AG20443 (cell line): ENCODE data around the gene HSPB6.
A peak's percentile ranks its signal among the peaks of the same experiment; 100 is the strongest.
"Not testable (repeated sequence)": the region's sequence is repeated elsewhere in the genome, so short reads cannot be mapped to it uniquely, and the experiment has no call there.

Experiments used
- DNase-seq: peaks from one replicate; pipeline ENCODE4 v3.0.0; 2012; ENCODE audit warnings: low spot score, mixed read lengths

Gene HSPB6

DNA sequence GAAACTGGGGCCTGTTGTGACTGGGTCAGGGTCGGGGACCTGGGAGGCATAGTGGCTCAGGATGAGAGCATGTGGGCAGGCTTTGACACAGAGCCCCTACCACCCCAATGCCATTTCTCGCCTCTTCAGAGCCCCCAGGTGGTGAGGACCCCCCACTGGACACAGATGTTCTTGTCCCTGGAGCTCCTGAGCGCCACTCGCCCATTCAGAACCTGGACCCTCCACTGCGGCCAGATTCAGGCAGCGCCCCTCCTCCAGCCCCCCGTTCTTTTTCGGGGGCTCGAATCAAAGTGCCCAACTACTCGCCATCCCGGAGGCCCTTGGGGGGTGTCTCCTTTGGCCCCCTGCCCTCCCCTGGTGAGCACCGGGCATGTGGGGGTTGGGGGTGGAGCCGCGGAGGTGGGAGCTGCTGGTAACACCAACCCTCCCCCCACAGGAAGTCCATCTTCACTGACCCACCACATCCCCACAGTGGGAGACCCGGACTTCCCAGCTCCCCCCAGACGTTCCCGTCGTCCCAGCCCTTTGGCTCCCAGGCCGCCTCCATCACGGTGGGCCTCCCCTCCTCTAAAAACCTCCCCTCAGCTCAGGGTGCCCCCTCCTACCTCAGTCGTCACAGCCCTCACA is 24.9 kb downstream of the HSPB6 start:
- DNase-seq = no peak

DNA sequence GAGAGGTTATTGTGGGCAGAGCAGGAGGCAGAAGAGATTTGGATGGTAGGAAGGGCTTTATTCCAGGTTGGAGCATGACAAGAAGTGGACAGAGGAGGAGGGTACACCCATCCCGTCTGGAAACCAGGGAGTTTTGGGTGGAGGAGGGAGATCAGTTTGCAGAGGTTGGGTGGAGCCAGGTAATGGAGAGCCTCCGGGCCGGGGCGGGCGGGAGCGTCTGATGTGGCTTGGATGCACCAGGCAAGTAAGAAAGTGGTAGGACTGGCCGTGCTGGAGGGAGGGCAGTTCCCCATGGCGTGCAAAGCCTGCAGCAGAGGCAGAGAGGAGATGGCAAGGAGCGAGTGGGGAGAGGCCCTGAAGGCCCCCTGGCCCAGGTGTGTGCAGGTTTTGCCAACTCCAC is 25.5 kb downstream of the HSPB6 start:
- no peak for DNase-seq

DNA sequence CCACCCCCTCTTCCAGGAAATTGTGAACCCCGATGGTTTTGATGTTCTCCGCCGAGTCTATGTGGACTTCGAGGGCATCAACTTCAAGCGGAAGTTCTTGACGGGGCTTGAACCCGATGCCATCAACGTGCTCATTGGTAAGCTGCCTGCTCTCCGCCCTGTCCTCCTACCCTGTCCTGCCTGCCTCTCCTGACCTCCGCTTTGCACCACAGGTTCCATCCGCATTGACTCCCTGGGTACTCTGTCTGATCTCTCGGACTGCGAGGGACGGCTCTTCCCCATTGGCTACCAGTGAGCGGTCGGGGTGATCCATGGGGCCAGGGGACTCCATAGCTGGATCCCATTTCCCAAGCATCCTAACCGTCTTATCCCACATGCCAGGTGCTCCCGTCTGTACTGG is 26.5 kb downstream of the HSPB6 start:
- DNase-seq = no peak

- DNase-seq = no peak
These were observed 27.1 kb downstream of the HSPB6 start for GRCh38 chr19:35729763-35730162.

DNA sequence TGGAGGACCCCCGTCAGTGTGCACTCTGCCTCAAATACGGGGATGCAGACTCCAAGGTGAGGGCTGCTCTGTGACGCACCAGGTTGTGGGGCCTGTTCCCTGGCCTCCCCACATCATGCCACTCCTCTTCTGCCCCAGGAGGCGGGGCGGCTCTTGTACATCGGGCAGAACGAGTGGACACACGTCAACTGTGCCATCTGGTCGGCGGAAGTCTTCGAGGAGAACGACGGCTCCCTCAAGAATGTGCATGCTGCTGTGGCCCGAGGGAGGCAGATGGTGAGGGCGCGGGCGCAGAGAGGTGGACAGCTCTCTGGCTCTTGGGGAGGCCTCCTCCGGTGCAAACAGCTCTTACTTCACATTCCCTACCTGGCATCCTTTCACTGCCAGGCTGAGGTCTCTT is 27.8 kb downstream of the HSPB6 start:
- DNase-seq = no peak

DNA sequence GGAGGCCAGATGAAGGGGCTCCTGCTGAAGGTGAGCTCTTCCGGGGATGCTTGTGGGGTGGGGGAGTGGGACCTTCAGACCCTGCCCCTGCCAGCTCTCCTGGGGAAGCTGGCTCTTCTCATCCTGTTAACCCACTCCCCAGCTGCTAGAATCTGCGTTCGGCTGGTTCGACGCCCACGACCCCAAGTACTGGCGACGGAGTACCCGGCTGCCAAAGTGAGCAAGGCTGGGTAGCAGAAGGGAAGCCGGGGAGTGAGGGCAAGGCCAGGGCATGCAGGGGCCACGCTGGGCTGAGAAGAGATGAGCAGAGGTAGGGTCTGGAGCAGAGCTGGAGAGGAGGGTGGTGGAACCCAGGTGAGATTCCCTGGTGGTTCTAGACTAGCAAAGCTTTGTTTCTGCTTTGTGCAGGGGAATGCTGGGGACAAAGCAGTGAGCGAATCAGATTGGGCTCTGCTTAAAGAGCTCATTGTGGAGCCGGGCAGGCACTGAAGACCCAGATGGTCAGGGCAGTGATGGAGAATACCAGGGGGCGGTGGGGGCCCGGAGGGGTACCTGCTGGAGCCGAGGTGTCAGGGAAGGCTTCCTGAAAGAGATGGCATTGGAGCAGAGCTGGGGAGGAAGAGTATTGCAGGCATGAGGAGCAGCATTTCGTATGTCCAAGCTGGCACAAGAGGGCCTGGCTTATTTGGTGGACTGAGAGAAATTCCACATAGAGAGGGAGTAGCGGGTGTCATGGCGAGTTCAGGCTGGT is 28.7 kb downstream of the HSPB6 start:
- no peak for DNase-seq

GRCh38 chr19:35727053-35727955 is 29.5 kb downstream of the HSPB6 start:
- no peak for DNase-seq

DNA sequence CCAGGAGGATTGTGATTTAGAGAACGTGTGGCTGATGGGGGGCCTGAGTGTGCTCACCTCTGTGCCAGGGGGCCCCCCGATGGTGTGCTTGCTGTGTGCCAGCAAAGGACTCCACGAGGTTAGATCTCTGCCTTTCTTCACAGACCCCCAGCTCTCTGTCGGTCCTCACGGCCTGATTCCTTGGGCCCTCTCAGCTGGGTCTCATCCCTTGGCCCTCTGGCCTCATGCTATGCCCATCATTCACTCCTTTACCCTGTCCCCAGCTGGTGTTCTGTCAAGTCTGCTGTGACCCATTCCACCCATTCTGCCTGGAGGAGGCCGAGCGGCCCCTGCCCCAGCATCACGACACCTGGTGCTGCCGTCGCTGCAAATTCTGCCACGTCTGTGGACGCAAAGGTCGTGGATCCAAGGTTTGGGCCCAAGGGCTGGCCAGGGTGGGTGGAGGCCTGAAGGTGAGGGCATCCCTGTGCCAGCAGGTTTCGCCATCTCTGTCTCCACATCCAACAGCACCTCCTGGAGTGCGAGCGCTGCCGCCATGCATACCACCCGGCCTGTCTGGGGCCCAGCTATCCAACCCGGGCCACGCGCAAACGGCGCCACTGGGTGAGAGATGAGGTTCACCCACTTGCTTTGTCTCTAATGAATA is 31.5 kb downstream of the HSPB6 start:
- DNase-seq = no peak

- no peak for DNase-seq
These were observed 32.3 kb downstream of the HSPB6 start for GRCh38 chr19:35724560-35724959.

- DNase-seq = not testable (repeated sequence)
These were observed 32.7 kb downstream of the HSPB6 start for GRCh38 chr19:35724132-35724531.

GRCh38 chr19:35723671-35724070 is 33.2 kb downstream of the HSPB6 start:
- DNase-seq = no peak

- no peak for DNase-seq
These were observed 33.9 kb downstream of the HSPB6 start for GRCh38 chr19:35722897-35723296.

DNA sequence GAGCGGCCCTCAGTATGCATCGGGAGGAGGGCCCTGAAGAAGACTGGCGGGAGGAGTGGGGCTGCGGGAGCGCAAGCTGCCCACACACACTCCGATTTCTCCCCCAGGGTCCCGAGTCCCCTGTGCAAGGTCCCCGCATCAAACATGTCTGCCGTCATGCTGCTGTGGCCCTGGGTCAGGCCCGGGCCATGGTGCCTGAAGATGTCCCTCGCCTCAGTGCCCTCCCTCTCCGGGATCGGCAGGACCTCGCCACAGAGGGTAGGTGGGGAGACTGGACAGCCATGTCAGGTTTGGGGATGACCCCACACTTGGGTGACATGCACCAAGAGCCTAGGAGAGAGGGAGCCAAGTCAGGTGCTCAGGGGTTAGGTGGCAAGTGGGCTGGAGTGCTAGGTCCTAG is 34.4 kb downstream of the HSPB6 start:
- DNase-seq = no peak

DNA sequence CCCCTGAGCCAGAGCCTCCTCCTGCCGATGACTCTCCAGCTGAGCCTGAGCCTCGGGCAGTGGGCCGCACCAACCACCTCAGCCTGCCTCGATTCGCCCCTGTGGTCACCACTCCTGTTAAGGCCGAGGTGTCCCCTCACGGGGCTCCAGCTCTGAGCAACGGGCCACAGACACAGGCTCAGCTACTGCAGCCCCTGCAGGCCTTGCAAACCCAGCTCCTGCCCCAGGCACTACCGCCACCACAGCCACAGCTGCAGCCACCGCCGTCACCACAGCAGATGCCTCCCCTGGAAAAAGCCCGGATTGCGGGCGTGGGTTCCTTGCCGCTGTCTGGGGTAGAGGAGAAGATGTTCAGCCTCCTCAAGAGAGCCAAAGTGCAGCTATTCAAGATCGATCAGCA is 35.5 kb downstream of the HSPB6 start:
- no peak for DNase-seq

- DNase-seq = no peak
These were observed 36.2 kb downstream of the HSPB6 start for GRCh38 chr19:35720648-35721047.

DNA sequence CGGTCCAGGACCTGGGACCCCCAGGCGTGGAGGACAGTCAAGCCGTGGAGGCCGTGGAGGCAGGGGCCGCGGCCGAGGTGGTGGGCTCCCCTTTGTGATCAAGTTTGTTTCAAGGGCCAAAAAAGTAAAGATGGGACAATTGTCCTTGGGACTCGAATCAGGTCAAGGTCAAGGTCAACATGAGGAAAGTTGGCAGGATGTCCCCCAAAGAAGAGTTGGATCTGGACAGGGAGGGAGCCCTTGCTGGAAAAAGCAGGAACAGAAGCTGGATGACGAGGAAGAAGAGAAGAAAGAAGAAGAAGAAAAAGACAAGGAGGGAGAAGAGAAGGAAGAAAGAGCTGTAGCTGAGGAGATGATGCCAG is 36.7 kb downstream of the HSPB6 start:
- no peak for DNase-seq

DNA sequence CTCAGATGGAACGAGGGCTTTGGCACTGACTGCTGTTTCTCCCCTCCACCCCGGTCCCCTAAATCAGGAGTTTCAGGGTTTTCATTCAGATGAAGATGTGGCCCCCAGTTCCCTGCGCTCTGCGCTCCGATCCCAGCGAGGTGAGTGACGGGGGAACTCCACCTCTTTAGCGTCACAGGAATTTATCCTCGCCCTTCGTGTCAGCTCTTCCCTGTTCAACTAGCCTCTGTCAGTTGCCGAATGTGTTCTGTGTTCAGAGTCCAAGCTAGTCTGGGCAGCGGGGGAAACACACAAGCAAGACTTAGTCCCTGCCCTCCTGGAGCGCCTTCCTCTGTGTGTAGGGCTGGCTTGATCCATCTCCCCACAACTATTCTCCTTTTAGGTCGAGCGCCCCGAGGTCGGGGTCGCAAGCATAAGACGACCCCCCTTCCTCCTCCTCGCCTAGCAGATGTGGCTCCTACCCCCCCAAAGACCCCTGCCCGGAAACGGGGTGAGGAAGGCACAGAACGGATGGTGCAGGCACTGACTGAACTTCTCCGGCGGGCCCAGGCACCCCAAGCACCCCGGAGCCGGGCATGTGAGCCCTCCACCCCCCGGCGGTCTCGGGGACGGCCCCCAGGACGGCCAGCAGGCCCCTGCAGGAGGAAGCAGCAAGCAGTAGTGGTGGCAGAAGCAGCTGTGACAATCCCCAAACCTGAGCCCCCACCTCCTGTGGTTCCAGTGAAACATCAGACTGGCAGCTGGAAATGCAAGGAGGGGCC is 37.2 kb downstream of the HSPB6 start:
- no peak for DNase-seq

DNA sequence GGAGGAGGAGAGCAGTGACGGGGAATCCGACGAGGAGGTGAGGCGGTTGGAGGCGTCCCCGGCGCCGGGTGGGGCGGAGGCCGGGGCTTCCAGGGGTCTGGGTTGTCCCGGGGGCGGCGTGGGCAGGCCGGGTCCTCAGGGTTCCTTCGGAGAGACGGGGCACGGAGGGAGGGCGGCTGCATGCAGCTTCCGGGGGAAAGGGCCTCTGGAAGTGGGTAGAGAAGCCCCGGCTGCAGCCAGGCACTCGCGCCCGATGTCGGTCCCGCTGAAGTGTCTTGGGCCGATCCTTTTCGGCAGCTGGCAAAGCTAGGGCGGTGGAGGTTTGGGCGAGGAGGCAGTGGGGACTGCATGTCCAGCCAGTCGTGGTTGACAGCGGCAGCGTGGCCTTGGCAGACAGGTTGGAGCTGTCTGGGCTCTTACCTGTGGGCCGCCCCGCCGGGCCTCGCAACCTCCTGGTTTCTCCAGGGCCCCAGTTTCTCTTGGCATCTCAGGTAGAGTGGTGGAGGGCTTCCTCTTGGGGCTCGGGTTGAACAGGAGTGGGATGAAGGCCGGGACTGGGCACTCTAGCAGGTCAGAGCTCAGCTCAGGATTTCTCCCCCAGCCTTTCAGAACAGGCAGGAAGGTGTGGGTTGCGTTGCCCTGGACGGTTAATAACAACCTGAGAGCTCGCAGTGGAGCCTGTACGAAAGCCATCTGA is 38.3 kb downstream of the HSPB6 start:
- DNase-seq = peak; percentile 43

DNA sequence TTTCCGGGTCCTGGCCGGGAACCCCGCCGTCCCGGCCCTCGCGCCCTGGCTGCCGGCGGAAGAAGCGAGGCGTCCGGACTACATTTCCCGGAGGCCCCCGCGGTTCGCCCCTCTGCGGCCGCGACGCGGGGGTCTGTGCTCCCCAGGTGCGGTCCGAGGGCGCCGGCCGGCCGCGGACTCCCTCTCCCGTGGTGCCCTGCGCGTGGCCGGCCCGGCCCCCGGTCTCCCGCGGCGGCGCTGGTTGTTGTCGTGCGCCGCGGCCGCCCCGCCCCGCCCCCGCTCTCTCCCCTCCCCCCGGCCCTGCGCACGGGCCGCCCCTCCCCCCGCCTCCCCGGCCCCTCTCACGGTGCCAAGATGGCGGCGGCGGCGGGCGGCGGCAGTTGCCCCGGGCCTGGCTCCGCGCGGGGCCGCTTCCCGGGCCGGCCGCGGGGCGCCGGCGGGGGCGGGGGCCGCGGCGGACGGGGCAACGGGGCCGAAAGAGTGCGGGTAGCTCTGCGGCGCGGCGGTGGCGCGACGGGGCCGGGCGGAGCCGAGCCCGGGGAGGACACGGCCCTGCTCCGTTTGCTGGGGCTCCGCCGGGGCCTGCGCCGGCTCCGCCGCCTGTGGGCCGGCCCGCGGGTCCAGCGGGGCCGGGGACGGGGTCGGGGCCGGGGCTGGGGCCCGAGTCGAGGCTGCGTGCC is 39.0 kb downstream of the HSPB6 start, which contains the start of gene KMT2B:
Gene KMT2B (plus strand): TSS at position 339 of the 680 bp plus-strand sequence. CDS start 16 bp downstream, at position 355.
- DNase-seq = peak; percentile 98
